ENCODE measurements around the gene PHACTR1.

Gene PHACTR1

GRCh38 chr6:12957321-12958051 is 240.9 kb downstream of the PHACTR1 start:
- peak; percentile 27 for DNase-seq

- DNase-seq = no peak
Observed at GRCh38 chr6:12958052-12958706, 241.6 kb downstream of the PHACTR1 start.

GRCh38 chr6:12961761-12962160 is 245.2 kb downstream of the PHACTR1 start:
- DNase-seq = no peak

DNA sequence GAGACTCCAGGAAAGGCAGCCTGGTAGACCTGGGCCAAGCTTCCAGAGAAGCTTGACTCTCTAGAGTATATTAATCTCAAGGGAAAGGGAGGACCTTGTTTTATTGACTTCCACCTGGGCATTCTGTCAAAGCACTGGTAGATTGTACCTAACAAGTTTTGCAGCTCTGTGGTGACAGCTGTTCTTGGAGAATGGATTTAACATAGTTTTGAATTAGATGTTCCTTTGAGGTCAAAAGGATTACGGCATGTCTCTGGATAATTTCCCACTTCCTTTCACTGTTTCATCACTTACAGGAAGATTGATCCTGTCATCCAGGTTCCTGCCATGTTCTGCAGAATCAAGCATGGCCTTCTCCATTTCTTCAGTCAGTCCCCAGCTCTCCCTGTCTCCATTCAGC is 246.0 kb downstream of the PHACTR1 start:
- DNase-seq = no peak

DNA sequence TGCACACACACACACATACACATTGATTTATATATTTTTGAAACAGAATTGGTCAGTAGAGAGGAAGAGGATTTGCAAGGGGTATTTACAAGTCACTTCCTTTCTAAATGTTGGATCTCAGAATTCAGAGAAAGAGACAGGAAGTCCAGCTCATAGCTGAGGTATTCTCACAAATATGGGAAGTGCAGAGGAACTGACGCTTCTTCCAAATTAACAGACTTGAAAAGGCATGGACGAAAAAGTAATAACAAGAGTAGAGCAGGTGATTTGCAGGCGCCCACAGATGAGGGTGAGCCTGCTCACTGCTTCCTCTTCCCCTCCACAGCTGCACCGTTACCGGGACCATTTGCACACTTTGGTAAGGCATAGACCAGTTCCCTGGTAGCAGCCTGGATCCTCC is 246.4 kb downstream of the PHACTR1 start:
- peak; percentile 80 for DNase-seq

- DNase-seq = no peak
Observed at GRCh38 chr6:12963567-12963966, 247.0 kb downstream of the PHACTR1 start.

DNA sequence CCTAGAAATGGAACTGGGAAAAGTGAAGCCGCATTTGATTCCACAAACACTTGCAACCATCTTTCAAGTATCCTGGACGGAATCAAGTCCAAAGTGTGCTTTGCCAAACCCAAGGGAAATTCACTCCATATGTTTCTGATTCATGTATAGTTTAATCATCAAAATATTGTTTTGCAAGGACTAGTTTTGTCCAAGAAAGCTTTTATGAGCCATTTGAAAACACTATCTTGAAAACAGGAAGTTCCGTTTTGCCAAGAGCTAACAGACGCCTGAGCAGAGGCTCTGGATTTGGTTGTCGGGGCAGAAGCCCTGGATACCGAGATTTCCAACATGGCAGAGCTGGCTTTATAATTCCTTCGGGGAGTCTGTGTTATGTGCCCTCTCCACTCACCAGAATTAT is 251.1 kb downstream of the PHACTR1 start:
- DNase-seq = no peak

- no peak for DNase-seq
Observed at GRCh38 chr6:12968290-12968689, 251.7 kb downstream of the PHACTR1 start.

DNA sequence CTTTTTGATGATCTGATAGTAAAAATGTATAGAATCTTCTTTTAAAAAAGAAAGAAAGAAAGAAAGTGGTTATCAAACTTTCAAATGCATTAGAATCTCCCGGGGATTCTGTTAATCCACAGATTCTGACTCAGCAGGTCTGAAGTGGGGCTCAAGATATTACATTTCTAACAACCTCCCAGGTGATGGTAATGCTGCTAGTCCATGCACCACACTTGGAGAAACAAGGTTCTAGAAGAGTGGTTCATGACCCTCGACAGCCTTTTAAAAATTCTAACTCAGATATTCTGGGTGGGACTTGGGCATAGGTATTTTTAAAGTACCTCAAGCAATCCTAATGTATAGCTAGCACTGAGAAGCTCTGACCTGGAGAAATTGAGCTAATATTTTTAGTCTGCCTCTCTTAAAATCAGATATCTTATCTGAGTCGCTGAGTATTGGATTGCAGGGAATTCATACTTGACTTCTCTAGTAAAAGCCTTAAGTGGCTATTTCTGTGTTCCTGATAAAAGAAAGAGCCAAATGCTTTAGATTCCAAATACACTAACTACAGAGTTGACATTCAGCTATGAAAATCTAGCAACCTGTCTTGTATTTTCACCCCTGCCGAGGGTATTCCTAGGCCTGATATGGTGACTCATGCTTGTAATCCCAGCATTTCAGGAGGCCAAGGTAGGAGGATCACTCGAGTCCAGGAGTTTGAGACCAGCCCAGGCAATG is 252.4 kb downstream of the PHACTR1 start:
- DNase-seq = no peak

GRCh38 chr6:12969966-12970365 is 253.4 kb downstream of the PHACTR1 start:
- DNase-seq = no peak

DNA sequence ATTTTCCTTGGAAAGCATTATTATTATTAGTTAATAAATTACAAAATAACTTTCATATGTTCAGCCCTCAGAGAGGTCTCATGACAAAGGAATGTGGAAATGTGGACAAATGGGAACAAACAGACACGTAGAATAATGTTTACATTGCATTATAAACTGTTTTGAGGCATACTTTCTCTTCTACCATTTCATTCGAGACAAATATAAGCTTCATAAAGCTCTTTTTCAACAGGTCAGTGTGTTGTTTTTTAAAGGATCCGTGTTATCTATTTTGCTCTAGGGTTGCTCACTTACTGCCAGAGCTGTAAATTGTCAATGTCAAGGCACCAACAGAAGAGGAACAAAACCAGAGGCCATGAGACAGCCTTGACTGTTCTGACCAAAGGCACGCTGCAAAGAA is 256.8 kb downstream of the PHACTR1 start:
- no peak for DNase-seq

- DNase-seq = peak; percentile 10
Observed at GRCh38 chr6:12974551-12974950, 258.0 kb downstream of the PHACTR1 start.

GRCh38 chr6:12976366-12976765 is 259.8 kb downstream of the PHACTR1 start:
- no peak for DNase-seq

GRCh38 chr6:12977206-12977605 is 260.6 kb downstream of the PHACTR1 start:
- DNase-seq = no peak

GRCh38 chr6:12977806-12978205 is 261.2 kb downstream of the PHACTR1 start:
- no peak for DNase-seq

DNA sequence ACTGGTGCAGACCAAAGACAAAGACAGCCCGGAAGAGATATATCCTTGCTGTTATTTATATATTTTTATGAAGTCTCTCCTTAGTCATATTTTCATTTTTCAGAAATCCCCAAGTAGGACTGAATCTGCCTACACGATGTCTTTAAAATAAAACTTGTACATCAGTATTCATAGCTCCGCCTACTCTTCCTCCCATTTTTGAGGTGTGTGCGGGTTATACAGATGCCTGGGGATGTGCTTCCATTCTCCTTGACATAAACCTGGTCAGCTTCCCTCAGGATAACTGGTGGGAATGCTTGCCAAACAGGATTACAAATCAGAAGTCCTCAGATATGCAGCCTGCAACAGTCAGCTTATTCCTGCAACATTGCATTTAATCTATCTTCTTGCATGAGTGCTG is 264.2 kb downstream of the PHACTR1 start:
- DNase-seq = no peak

DNA sequence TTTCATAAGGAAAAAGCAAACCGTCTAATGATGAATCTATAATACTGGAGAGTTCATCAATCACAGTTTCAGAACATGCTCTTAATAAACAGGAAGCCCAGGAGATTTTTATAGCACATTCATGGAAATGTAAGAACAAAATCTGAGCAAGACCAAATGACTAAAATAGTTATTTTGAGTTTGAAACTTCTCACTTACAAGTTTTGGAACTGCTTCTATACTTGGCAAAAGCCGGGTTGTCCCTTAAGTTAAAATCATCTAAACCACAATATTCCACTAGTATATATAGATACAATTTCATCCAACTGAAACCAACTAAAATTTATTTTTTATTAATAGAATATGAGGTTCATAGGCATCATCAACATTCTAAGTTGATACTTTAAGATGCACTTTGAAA is 268.2 kb downstream of the PHACTR1 start:
- no peak for DNase-seq

- DNase-seq = no peak
Observed at GRCh38 chr6:12987783-12988182, 271.2 kb downstream of the PHACTR1 start.

DNA sequence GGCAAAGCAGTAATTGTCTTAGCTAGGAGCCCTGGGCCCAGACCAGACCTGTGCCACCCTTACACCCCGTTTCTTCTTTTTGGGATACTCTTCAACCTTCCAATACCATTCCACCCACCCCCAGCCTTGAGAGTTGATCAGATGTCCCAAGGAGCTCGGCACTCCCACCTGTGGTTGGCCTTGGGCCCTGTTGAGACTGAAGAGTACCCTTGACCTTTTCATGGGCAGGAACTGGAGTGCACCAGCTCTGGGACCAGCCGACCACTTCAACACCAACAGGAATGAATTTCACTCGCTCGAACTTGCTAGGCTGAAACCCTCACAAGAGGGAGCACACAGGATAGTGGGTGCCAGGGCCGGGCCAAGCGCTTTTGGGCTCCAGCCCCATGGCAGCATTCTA is 273.6 kb downstream of the PHACTR1 start:
- no peak for DNase-seq

DNA sequence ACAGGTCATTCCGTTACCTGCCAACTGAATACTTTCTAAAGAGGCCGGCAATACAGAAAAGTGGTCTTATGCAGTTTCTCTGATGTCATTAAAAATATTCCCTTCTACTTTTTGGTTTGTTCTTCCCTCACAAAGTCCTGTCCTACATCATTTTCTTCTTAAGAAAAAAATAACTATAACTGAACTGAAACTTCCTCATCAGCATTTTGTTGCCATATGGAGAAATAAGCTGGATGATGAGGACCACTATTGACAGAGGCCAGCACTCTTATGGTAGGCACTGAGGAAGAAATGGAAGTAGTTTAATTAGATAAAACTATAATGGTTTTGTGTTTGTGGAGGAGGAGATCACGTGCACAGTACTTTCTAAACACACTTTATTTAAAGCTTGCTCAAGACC is 274.9 kb downstream of the PHACTR1 start:
- no peak for DNase-seq

DNA sequence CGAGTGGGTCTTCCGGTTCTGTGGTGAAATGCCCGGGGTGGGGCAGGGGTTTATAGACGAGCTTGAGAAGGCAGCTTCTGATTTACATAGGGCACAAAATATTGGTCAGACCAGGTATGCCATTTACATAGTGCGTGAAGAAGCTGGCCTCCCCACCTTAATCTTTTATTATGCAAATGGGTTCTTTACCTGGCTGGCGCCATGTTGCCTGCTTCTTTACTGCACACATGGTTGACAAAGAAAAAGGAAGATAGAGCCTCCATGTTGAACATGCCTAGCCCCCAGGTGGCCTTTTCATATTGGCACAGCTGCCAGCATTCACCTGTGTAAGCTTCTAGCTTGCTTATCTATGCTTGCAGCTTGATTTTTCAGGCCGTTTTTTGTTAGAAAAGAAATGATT is 276.2 kb downstream of the PHACTR1 start:
- DNase-seq = no peak

GRCh38 chr6:12993283-12993898 is 276.8 kb downstream of the PHACTR1 start:
- DNase-seq = no peak

DNA sequence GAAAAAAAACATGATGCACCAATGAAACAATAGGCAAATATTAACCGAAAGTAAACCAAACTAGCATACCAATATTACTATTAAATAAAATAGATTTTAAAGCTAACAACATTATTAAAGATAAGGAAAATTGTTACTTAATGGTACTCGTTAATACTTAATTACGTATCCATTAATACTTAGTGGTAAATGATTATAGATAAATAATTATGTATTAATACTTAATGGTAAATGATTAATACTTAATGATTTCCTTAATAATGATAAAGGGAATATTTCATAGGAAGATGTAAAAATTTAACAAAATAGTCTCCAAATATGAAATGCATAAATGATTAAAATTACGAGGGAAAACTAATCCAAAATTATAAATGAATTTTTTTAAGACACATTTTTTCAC is 278.9 kb downstream of the PHACTR1 start:
- no peak for DNase-seq

DNA sequence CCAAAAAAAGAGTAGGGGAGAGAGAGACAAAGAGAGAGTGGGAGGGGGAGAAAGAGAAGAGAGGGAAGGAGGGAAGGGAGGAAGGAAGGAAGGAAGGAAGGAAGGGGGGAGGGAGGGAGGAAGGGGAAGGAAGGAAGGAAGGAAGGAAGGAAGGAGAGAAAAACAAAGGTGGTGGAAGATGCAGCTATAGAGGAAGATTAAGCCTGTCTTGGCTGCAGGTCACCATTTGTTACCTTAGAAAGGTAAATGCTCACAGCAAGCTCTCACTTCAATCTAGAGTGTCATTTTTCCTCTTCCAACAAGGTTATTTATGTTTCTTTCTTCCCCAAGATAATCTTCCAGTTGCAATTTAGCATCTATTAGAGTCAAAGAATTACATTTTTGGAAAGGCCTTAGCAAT is 284.0 kb downstream of the PHACTR1 start:
- no peak for DNase-seq

All from GF-D8 (cell line).